Tibial artery (tissue), 4 donors: ENCODE data around the gene FOXS1.

Source experiments
- DNase-seq, 2 donors: peaks; one replicate each; pipeline ENCODE4 v3.0.0-alpha.2; 2019
- H3K27ac ChIP-seq, 2 donors: fragments of 200-600 bp; sonication (generic) in 1 of 2; 1 replicate in 1 of 2; 2 replicates in 1 of 2; pipeline ENCODE4 v1.5.1; 2018 to 2019; ENCODE audit warnings: mild to moderate bottlenecking in 1 of 2
- H3K27me3 ChIP-seq, 2 donors: fragments of 200-600 bp; sonication (generic) in 1 of 2; one replicate each; pipeline versions ENCODE4 v1.5.1 to v1.6.0; 2016 to 2019
- H3K36me3 ChIP-seq, 3 donors: fragments of 200-600 bp; sonication (generic) in 2 of 3; one replicate each; pipeline ENCODE4 v1.5.1; 2016 to 2019; ENCODE audit warnings: mild to moderate bottlenecking in 2 of 3
- H3K4me1 ChIP-seq, 4 donors: fragments of 200-600 bp; sonication (generic) in 2 of 4; 1 replicate in 3 of 4; 2 replicates in 1 of 4; pipeline ENCODE4 v1.5.1; 2016 to 2019
- H3K4me3 ChIP-seq, 2 donors: fragments of 200-600 bp; sonication (generic) in 1 of 2; 1 replicate in 1 of 2; 2 replicates in 1 of 2; pipeline ENCODE4 v1.5.1; 2018 to 2019; ENCODE audit warnings: mild to moderate bottlenecking in 2 of 2
- H3K9me3 ChIP-seq, 3 donors: fragments of 200-600 bp; sonication (generic) in 1 of 3; one replicate each; pipeline ENCODE4 v1.5.1; 2016 to 2019
- CTCF ChIP-seq, 2 experiments: fragments of 200-600 bp in 1 of 2; fragments of 450-650 bp in 1 of 2; IDR thresholded peaks; one replicate each; pipeline ENCODE4 v1.5.1; 2017 to 2019; ENCODE audit warnings: antibody characterized with exemption in 2 of 2, mild to moderate bottlenecking in 1 of 2, moderate library complexity in 1 of 2
- intact Hi-C: fragments of 100-400 bp; cut with DNase I; formaldehyde crosslinking; loops from one replicate; pipeline ENCODE4 v1.15.0; 2023; ENCODE audit warnings: low total_unique reads

The FOXS1 gene

DNA sequence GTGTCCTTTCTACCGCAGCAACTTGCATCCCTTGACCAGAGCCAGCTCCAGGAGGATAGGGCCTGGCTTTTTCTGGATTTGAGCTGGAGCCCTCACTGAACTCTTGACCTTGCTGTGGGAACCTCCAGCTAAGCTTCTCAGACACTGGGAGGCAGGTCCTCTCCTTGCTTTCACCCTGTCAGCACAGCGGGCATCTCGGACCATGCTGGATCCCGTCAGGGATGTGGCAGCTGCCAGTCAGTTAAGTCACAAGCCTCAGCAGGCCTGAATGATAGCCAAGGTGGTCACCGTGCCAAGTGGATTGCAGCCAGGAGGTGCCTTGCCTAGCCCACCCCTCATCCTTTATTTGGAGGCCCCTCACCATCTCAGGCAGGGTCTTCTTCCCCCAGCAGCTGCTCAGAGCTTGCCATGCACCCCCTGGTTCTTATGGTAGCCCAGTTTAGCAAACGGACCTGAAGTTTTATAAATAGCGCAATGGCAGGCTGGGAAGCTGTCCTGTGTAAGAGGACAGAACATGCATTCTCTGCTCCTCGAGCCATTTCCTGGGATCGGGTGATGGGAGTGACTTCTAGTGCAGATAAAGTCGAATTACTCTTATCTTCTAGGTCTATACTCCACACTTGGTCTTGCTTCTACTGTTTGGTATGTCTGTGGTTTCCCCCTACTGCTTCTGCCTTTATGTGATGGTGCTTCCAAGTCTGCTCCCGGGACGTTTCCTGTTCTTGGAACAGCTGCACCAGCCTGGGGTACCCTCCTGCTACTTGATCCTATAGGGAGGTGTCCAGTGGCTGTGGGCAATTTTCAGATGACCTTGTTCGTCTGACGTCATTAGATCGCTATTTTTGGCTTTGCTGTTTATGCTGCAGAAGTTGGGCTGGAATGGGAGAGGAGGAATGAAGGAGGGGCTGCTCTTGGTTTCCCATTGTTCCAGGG, 33.3 kb downstream of the FOXS1 start:
- Histone ChIP-seq H3K9me3 (no peaks in the 10 kb centered on the region), H3K36me3 (no peaks in the 10 kb centered on the region), H3K4me1 (peaks cover 0 to 97% (median 74%) of the 10 kb centered on the region in 4 donors), H3K4me3 (no peak overlapping the region), H3K27ac (peak overlapping the region; percentile 83 to 87), H3K27me3 (no peaks in the 10 kb centered on the region)
- TF ChIP-seq CTCF (IDR thresholded peaks at IDR 0.05), result no peak
- peak in 1 of 2 donors; percentile 83 for DNase-seq
- intact Hi-C loops, result loop anchor here (10.0 kb wide), 1 partner anchor 67 kb away; no protein-coding TSS in a partner anchor

DNA sequence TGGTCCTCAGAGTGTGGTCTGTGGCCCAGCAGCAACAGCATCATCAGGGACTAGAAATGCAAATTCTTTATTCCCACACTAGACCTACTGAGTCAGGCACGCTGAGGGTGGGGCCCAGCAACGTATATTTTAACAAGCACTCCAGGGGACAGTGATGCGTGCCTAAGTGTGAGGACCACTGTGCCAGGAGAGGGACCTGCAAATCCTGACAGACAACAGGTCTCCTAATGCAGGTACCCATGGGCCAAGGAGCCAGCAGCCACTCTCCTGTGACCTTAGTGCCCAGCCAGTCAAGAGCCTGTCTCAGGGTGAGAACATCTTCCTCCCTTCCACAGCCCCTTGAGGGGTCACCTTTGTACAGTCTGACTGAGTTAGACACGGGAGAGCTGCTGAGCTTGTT, 34.2 kb downstream of the FOXS1 start:
- Histone ChIP-seq H3K36me3 (no peaks in the 10 kb centered on the region), H3K27ac (peak overlapping the region; percentile 83 to 87), H3K9me3 (no peaks in the 10 kb centered on the region), H3K4me1 (peaks cover 0 to 99% (median 81%) of the 10 kb centered on the region in 4 donors), H3K27me3 (no peaks in the 10 kb centered on the region), H3K4me3 (no peak overlapping the region)
- intact Hi-C loops, result loop anchor here (10.0 kb wide), 1 partner anchor 66 kb away; no protein-coding TSS in a partner anchor
- no peak for DNase-seq
- TF ChIP-seq CTCF (IDR thresholded peaks at IDR 0.05), result no peak

GRCh38 chr20:31809661-31810060, 35.7 kb downstream of the FOXS1 start:
- DNase-seq, result no peak
- no peaks in the 10 kb centered on the region for H3K36me3 ChIP-seq
- peaks cover 0 to 89% (median 67%) of the 10 kb centered on the region in 4 donors for H3K4me1 ChIP-seq
- H3K27me3 ChIP-seq, result no peaks in the 10 kb centered on the region
- no peak for TF ChIP-seq CTCF (IDR thresholded peaks at IDR 0.05)
- intact Hi-C loops, result loop anchor here (10.0 kb wide), 1 partner anchor 65 kb away; no protein-coding TSS in a partner anchor
- H3K27ac ChIP-seq, result peak overlapping the region; percentile 83 to 87
- no peak overlapping the region for H3K4me3 ChIP-seq
- no peaks in the 10 kb centered on the region for H3K9me3 ChIP-seq

GRCh38 chr20:31808481-31808880, 36.9 kb downstream of the FOXS1 start:
- Histone ChIP-seq H3K27me3 (no peaks in the 10 kb centered on the region), H3K9me3 (no peaks in the 10 kb centered on the region), H3K36me3 (no peaks in the 10 kb centered on the region), H3K4me3 (no peak overlapping the region), H3K27ac (peak overlapping the region; percentile 83 to 87), H3K4me1 (peaks cover 0 to 77% (median 60%) of the 10 kb centered on the region in 4 donors)
- intact Hi-C loops, result no loop called here
- no peak for DNase-seq
- TF ChIP-seq CTCF (IDR thresholded peaks at IDR 0.05), result no peak

GRCh38 chr20:31806564-31807355, 38.6 kb downstream of the FOXS1 start:
- intact Hi-C loops, result no loop called here
- TF ChIP-seq CTCF (IDR thresholded peaks at IDR 0.05), result no peak
- DNase-seq, result no peak
- Histone ChIP-seq H3K9me3 (no peaks in the 10 kb centered on the region), H3K27ac (peak overlapping the region; percentile 69 to 83), H3K4me1 (peaks cover 0 to 60% (median 44%) of the 10 kb centered on the region in 4 donors), H3K4me3 (no peak overlapping the region), H3K36me3 (no peaks in the 10 kb centered on the region), H3K27me3 (no peaks in the 10 kb centered on the region)
